Kidney (tissue), 14 donors: ENCODE measurements around the gene INPP5A. TPM values are rescaled to one million over a fixed set of nuclear protein-coding genes. Genes with fewer than 3 reads are reported as not detected.
"Not testable (repeated sequence)": the region's sequence is repeated elsewhere in the genome, so short reads cannot be mapped to it uniquely, and the experiment has no call there.

Source experiments
- DNase-seq, 5 donors: peaks; one replicate each; pipeline ENCODE4 v3.0.0-alpha.2; 2013 to 2020
- FAIRE-seq: peaks from 2 replicates; lab custom pipeline; 2012; peaks lifted over from hg19 to GRCh38; lab: Jason Lieb, UNC
- H3K27ac ChIP-seq, 2 donors: one replicate each; pipeline ENCODE4 v1.7.0; 2013; ENCODE audit warnings: low read depth in 2 of 2, low read length in 2 of 2, inconsistent platforms in 1 of 2
- H3K27me3 ChIP-seq: one replicate; pipeline ENCODE4 v1.7.1; 2013; ENCODE audit warnings: low read length, inconsistent platforms; ENCODE audit not compliant: control insufficient read depth, insufficient read depth
- H3K36me3 ChIP-seq, 3 donors: one replicate each; pipeline versions ENCODE4 v1.7.0 to v1.7.1; 2013; ENCODE audit warnings: low read length in 3 of 3, control low read depth in 1 of 3, inconsistent platforms in 1 of 3; ENCODE audit not compliant: insufficient read depth in 3 of 3, control insufficient read depth in 2 of 3
- H3K4me1 ChIP-seq, 3 donors: one replicate each; pipeline versions ENCODE4 v1.7.0 to v1.7.1; 2013; ENCODE audit warnings: low read length in 3 of 3, inconsistent platforms in 1 of 3, low read depth in 1 of 3; ENCODE audit not compliant: control insufficient read depth in 2 of 3, insufficient read depth in 2 of 3
- H3K4me3 ChIP-seq, 3 donors: one replicate each; pipeline versions ENCODE4 v1.7.0 to v1.8.1; 2013; ENCODE audit warnings: low read length in 3 of 3, control low read depth in 1 of 3, inconsistent platforms in 1 of 3
- H3K9ac ChIP-seq, 3 donors: one replicate each; pipeline versions ENCODE4 v1.7.0 to v1.7.1; 2013; ENCODE audit warnings: low read length in 3 of 3, control low read depth in 1 of 3, inconsistent platforms in 1 of 3
- H3K9me3 ChIP-seq, 3 donors: one replicate each; pipeline versions ENCODE4 v1.7.0 to v1.7.1; 2013; ENCODE audit warnings: low read length in 3 of 3, control low read depth in 1 of 3, inconsistent platforms in 1 of 3; ENCODE audit not compliant: control insufficient read depth in 2 of 3, insufficient read depth in 1 of 3
- intact Hi-C: fragments of 100-400 bp; cut with DNase I; formaldehyde crosslinking; loops from one replicate; pipeline ENCODE4 v1.11.1; 2022
- polyA plus RNA-seq: library from polyadenylated mRNA; stranded (reverse); fragments of 350-450 nt; fragmentation: Illumina TruSeq; extraction: RNeasy Lipid Tissue Mini Kit (QIAGEN cat#74804); gene quantifications from one replicate; pipeline ENCODE4 v1.2.3, GENCODE V29; 2014; ENCODE audit warnings: low read depth, low replicate concordance; ENCODE audit not compliant: insufficient read depth
- total RNA-seq: library from RNA; stranded (reverse); fragmentation: NEBNext Ultra II Directional; extraction: Animal tissue kit (Norgen Biotek cat#: 25700); gene quantifications from one replicate; pipeline ENCODE4 v1.2.1, GENCODE V29; 2021
- TF ChIP-seq, protein P1 (sequence below): IDR thresholded peaks from 3 replicates; pipeline ENCODE4 v1.5.1; 2012; ENCODE audit warnings: mild to moderate bottlenecking, moderate library complexity, borderline replicate concordance; ENCODE audit not compliant: insufficient read depth; ENCODE audit errors: extremely low read depth
- donor health status: control.
- donor health status: control.
- donor health status: control.
- donor health status: control.
- donor health status: control.
- donor health status: DM: yes; HTN: yes; CAD: no.
- donor health status: Normal renal cell carcinoma (clear cell type).

INPP5A gene
- total and polyA plus RNA-seq, 2 donors from 2014 or later = 20.8 to 40.3 TPM

DNA sequence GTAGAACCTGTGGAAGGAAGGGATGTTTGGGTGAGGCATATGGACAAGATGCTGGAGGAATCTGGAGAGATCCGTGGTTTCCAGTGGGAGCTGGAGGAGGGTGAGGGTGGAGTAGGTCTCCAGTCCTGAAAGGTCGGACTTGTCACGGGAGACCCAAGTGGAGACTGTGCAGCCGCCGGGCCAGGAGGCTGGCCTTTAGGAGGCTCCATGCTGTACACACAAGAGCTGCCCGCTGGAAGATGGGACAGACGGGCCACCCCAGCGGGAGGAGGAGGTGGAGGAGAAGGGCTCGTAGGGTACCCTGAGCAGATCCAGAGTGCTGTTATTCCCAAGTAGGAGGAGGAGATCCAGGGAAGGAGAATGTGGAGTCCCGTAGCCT is 141.6 kb downstream of the INPP5A start:
- H3K27ac ChIP-seq = no peak overlapping the region
- H3K9me3 ChIP-seq = no peaks in the 10 kb centered on the region
- H3K36me3 ChIP-seq = no peaks in the 10 kb centered on the region
- H3K27me3 ChIP-seq = no peaks in the 10 kb centered on the region
- TF ChIP-seq, protein P1, sequence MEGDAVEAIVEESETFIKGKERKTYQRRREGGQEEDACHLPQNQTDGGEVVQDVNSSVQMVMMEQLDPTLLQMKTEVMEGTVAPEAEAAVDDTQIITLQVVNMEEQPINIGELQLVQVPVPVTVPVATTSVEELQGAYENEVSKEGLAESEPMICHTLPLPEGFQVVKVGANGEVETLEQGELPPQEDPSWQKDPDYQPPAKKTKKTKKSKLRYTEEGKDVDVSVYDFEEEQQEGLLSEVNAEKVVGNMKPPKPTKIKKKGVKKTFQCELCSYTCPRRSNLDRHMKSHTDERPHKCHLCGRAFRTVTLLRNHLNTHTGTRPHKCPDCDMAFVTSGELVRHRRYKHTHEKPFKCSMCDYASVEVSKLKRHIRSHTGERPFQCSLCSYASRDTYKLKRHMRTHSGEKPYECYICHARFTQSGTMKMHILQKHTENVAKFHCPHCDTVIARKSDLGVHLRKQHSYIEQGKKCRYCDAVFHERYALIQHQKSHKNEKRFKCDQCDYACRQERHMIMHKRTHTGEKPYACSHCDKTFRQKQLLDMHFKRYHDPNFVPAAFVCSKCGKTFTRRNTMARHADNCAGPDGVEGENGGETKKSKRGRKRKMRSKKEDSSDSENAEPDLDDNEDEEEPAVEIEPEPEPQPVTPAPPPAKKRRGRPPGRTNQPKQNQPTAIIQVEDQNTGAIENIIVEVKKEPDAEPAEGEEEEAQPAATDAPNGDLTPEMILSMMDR = no peak
- H3K9ac ChIP-seq = no peak overlapping the region
- FAIRE-seq (no peak), DNase-seq (peak in 2 of 5 donors; percentile 39 to 66)
- intact Hi-C loops = no loop called here
- peaks cover 0 to 8% (median 2%) of the 10 kb centered on the region in 3 donors for H3K4me1 ChIP-seq
- no peak overlapping the region for H3K4me3 ChIP-seq

DNA sequence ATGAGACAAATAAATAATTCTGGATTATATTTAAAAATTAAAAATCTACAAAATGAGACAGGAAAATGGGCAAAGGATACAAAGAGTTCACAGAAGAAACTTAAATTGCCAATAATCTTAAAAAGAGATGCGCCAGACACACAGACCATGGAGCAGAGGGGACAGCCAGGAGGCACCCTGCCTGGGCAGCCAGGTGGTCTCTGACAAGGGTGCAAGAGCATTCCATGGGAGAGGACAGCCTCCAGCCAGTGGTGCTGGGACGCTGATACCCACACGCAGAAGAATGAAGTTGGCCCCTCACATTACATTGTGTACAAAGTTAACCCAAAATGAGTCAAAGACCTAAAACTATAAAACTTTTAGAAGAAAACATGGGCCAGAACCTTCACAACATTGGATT is 142.1 kb downstream of the INPP5A start:
- H3K9ac ChIP-seq = no peak overlapping the region
- TF ChIP-seq, protein P1 = no peak
- FAIRE-seq (no peak), DNase-seq (no peak)
- H3K4me3 ChIP-seq = no peak overlapping the region
- intact Hi-C loops = no loop called here
- no peak overlapping the region for H3K27ac ChIP-seq
- no peaks in the 10 kb centered on the region for H3K36me3 ChIP-seq
- peaks cover 0 to 8% (median 4%) of the 10 kb centered on the region in 3 donors for H3K4me1 ChIP-seq
- no peaks in the 10 kb centered on the region for H3K27me3 ChIP-seq
- H3K9me3 ChIP-seq = no peaks in the 10 kb centered on the region

DNA sequence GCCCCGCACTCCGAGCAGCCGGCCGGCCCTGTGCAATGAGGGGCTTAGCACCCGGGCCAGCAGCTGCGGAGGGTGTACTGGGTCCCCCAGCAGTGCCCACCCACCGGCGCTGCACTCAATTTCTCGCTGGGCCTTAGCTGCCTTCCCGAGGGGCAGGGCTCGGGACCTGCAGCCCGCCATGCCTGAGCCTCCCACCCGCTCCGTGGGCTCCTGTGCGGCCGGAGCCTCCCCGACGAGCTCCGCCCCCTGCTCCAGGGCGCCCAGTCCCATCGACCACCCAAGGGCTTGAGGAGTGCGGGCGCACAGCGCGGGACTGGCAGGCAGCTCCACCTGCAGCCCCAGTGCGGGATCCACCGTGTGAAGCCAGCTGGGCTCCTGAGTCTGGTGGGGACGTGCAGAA is 143.2 kb downstream of the INPP5A start:
- H3K9ac ChIP-seq, FAIRE-seq, H3K27ac ChIP-seq, H3K4me3 ChIP-seq, H3K9me3 ChIP-seq, H3K27me3 ChIP-seq, H3K4me1 ChIP-seq, intact Hi-C loops, H3K36me3 ChIP-seq: not testable (repeated sequence)
- DNase-seq = peak in 1 of 5 donors; percentile 42

DNA sequence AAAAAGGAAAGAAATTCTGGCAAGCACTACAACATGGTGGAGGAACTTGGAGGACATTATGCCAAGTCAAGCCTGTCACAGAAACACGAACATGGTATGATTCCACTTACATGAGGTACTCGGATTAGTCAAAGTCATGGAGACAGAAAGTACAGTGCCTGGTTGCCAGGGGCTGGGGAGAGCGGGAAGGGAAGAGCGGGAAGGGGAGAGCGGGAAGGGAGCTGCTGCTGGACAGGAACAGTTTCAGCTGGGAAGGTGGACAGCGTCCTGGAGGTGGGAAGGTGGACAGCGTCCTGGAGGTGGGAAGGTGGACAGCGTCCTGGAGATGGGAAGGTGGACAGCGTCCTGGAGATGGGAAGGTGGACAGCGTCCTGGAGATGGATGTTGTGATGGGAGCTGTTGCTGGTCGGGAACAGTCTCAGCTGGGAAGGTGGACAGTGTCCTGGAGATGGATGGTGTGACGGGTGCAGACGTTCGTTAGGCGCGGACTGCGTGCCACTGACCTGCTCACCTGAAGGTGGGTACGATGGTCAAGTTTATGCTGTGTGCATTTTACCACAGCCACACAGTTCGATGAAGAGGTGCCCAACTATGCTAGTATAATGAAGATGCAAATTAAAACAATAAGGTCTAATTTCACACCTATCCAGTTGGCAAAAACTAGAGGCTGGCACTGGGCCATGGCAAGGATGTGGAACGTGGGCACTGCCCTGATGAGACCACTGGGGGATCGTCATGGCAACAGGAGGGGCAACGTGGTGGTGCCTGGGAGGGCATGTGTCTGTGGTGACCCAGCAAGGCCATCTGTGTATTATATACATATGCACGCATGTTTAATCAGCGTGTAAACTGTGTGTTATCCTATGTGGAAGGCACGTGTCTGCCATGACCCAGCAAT is 144.5 kb downstream of the INPP5A start:
- DNase-seq (peak in 3 of 5 donors; percentile 6 to 52 (median 33)), FAIRE-seq (no peak)
- H3K9ac ChIP-seq = no peak overlapping the region
- TF ChIP-seq, protein P1 = no peak
- no peaks in the 10 kb centered on the region for H3K9me3 ChIP-seq
- H3K4me1 ChIP-seq = peaks cover 0 to 4% (median 4%) of the 10 kb centered on the region in 3 donors
- H3K4me3 ChIP-seq = no peak overlapping the region
- no peaks in the 10 kb centered on the region for H3K36me3 ChIP-seq
- no peak overlapping the region for H3K27ac ChIP-seq
- H3K27me3 ChIP-seq = no peaks in the 10 kb centered on the region
- intact Hi-C loops = no loop called here
